OCI-LY7 (cell line): ENCODE results near the gene LPIN2.

ENCODE experiments used
- CTCF ChIP-seq: fragments of 200-600 bp; sonication (generic); conservative IDR thresholded peaks from 2 replicates; pipeline ENCODE4 v1.5.1; 2014; ENCODE audit warnings: mild to moderate bottlenecking, antibody characterized with exemption, low read length, moderate library complexity, mixed read lengths
- EZH2phosphoT487 ChIP-seq: fragments of 200-600 bp; sonication (generic); IDR thresholded peaks from 2 replicates; pipeline ENCODE4 v1.6.1; 2018; ENCODE audit warnings: low read depth, borderline replicate concordance, mild to moderate bottlenecking, mixed run types, antibody characterized with exemption, low read length, moderate library complexity, mixed read lengths

- TF ChIP-seq CTCF: no peak
- TF ChIP-seq EZH2phosphoT487: no peak
These were observed 41.8 kb upstream of the LPIN2 start for GRCh38 chr18:3054780-3055179.
